Ishikawa (cell line): ENCODE results near the gene MAN2B2.

ENCODE experiments used
- CEBPB ChIP-seq: IDR thresholded peaks from 2 replicates; pipeline ENCODE4 v1.6.1; 2012
- CREB1 ChIP-seq: IDR thresholded peaks from 2 replicates; pipeline ENCODE4 v1.6.1; 2012; ENCODE audit warnings: low read depth
- EGR1 ChIP-seq: IDR thresholded peaks from 2 replicates; pipeline ENCODE4 v1.6.1; 2012
- EP300 ChIP-seq: IDR thresholded peaks from 2 replicates; pipeline ENCODE4 v1.6.1; 2012; ENCODE audit warnings: borderline replicate concordance
- FOXM1 ChIP-seq: IDR thresholded peaks from 2 replicates; pipeline ENCODE4 v1.6.1; 2012; ENCODE audit warnings: low read depth, borderline replicate concordance
- NFIC ChIP-seq: IDR thresholded peaks from 2 replicates; pipeline ENCODE4 v1.6.1; 2012
- RAD21 ChIP-seq: IDR thresholded peaks from 2 replicates; pipeline ENCODE4 v1.6.1; 2012; ENCODE audit warnings: low read depth
- TAF1 ChIP-seq: IDR thresholded peaks from 2 replicates; pipeline ENCODE4 v1.6.1; 2012; ENCODE audit warnings: low read depth, mild to moderate bottlenecking
- TCF12 ChIP-seq: IDR thresholded peaks from 2 replicates; pipeline ENCODE4 v1.6.1; 2012; ENCODE audit warnings: low read depth
- TEAD4 ChIP-seq: IDR thresholded peaks from 2 replicates; pipeline ENCODE4 v1.6.1; 2012
- YY1 ChIP-seq: IDR thresholded peaks from 2 replicates; pipeline ENCODE4 v1.6.1; 2012; ENCODE audit warnings: low read depth
- ZBTB7A ChIP-seq: IDR thresholded peaks from 2 replicates; pipeline ENCODE4 v1.6.1; 2012; ENCODE audit warnings: low read depth
- TF ChIP-seq, protein P1 (sequence below): IDR thresholded peaks from 2 replicates; pipeline ENCODE4 v1.6.1; 2012; ENCODE audit warnings: low read depth, mild to moderate bottlenecking
- TF ChIP-seq, protein P2 (sequence below): IDR thresholded peaks from 2 replicates; pipeline ENCODE4 v1.6.1; 2012
- TF ChIP-seq, protein P3 (sequence below): IDR thresholded peaks from 2 replicates; pipeline ENCODE4 v1.6.1; 2012

MAN2B2 gene

GRCh38 chr4:6527683-6528595 is 47.0 kb upstream of the MAN2B2 start:
- TF ChIP-seq YY1 (no peak), NFIC (no peak), FOXM1 (no peak), TCF12 (no peak), CEBPB (no peak), ZBTB7A (no peak), CREB1 (no peak), TAF1 (no peak), EP300 (no peak), RAD21 (no peak), TEAD4 (no peak)
- TF ChIP-seq, protein P1, sequence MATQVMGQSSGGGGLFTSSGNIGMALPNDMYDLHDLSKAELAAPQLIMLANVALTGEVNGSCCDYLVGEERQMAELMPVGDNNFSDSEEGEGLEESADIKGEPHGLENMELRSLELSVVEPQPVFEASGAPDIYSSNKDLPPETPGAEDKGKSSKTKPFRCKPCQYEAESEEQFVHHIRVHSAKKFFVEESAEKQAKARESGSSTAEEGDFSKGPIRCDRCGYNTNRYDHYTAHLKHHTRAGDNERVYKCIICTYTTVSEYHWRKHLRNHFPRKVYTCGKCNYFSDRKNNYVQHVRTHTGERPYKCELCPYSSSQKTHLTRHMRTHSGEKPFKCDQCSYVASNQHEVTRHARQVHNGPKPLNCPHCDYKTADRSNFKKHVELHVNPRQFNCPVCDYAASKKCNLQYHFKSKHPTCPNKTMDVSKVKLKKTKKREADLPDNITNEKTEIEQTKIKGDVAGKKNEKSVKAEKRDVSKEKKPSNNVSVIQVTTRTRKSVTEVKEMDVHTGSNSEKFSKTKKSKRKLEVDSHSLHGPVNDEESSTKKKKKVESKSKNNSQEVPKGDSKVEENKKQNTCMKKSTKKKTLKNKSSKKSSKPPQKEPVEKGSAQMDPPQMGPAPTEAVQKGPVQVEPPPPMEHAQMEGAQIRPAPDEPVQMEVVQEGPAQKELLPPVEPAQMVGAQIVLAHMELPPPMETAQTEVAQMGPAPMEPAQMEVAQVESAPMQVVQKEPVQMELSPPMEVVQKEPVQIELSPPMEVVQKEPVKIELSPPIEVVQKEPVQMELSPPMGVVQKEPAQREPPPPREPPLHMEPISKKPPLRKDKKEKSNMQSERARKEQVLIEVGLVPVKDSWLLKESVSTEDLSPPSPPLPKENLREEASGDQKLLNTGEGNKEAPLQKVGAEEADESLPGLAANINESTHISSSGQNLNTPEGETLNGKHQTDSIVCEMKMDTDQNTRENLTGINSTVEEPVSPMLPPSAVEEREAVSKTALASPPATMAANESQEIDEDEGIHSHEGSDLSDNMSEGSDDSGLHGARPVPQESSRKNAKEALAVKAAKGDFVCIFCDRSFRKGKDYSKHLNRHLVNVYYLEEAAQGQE: no peak
- TF ChIP-seq, protein P2, sequence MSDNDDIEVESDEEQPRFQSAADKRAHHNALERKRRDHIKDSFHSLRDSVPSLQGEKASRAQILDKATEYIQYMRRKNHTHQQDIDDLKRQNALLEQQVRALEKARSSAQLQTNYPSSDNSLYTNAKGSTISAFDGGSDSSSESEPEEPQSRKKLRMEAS: no peak
- TF ChIP-seq, protein P3, sequence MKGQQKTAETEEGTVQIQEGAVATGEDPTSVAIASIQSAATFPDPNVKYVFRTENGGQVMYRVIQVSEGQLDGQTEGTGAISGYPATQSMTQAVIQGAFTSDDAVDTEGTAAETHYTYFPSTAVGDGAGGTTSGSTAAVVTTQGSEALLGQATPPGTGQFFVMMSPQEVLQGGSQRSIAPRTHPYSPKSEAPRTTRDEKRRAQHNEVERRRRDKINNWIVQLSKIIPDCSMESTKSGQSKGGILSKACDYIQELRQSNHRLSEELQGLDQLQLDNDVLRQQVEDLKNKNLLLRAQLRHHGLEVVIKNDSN: no peak

- TF ChIP-seq, protein P2: no peak
- TF ChIP-seq NFIC (no peak), TEAD4 (no peak), CEBPB (no peak), TAF1 (no peak), ZBTB7A (no peak), RAD21 (no peak), TCF12 (no peak)
These were observed 46.0 kb upstream of the MAN2B2 start for GRCh38 chr4:6529021-6529420.

- TF ChIP-seq, protein P2: no peak
- TF ChIP-seq TCF12 (no peak), YY1 (no peak), CEBPB (no peak), NFIC (no peak)
- TF ChIP-seq, protein P1: no peak
These were observed 44.7 kb upstream of the MAN2B2 start for GRCh38 chr4:6530301-6530700.

DNA sequence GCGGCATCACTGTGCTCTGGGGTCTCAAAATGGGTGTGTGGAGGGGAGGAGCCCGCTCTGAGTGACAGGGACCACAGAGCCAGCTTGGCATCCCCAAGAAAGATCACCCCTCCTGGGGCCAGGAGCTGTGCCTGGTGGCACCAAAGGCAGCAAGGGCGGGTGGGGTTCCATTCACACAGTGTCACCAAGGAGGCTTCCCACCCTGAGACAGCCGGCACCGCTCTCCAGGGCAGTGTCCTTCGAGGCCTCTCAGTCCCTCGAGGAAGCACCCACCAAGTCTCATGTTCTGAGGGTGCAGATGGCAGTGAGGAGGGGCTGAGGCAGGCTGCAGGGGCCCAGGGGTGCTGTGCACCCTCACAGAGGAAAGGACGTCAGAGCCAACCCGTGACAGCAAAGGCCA is 44.0 kb upstream of the MAN2B2 start:
- no peak for TF ChIP-seq YY1
- no peak for TF ChIP-seq EGR1
- TF ChIP-seq TEAD4: no peak
- no peak for TF ChIP-seq CEBPB
- TF ChIP-seq, protein P3: no peak

DNA sequence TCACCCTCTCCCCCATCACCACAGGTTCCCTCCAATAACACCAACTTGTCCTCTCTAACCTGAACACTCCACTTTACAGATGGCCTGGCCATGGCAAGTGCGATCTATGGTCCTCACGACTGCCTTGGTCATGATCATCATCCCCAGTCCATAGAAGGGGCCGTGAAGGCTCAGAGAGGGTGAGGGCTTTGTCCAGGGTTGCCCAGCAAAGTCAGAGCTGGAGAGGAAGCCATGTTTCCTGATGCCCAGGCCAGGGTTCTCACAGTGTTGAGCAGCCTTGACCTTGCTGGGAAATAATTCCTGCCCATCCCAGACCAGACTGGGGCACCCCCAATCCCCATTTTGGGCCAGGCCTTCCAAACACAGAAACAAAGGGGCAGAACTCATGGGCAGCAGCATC is 42.9 kb upstream of the MAN2B2 start:
- TF ChIP-seq EP300 (no peak), CEBPB (no peak)

- no peak for TF ChIP-seq CEBPB
- no peak for TF ChIP-seq NFIC
- TF ChIP-seq TCF12: no peak
- no peak for TF ChIP-seq ZBTB7A
- TF ChIP-seq TEAD4: no peak
- no peak for TF ChIP-seq EGR1
- TF ChIP-seq TAF1: no peak
- no peak for TF ChIP-seq CREB1
- TF ChIP-seq, protein P1: no peak
- TF ChIP-seq, protein P2: no peak
- no peak for TF ChIP-seq EP300
- TF ChIP-seq FOXM1: no peak
- TF ChIP-seq RAD21: no peak
- TF ChIP-seq, protein P3: no peak
- TF ChIP-seq YY1: no peak
These were observed 42.3 kb upstream of the MAN2B2 start for GRCh38 chr4:6532658-6533057.
